Kidney (tissue), 22 donors: ENCODE results near the gene ERCC2. TPM values are rescaled to one million over a fixed set of nuclear protein-coding genes. Genes with fewer than 3 reads are reported as not detected.
A peak's percentile ranks its signal among the peaks of the same experiment; 100 is the strongest.

ENCODE experiments used
- DNase-seq, 5 donors: peaks; one replicate each; pipeline ENCODE4 v3.0.0-alpha.2; 2013 to 2020
- FAIRE-seq: peaks from 2 replicates; lab custom pipeline; 2012; peaks lifted over from hg19 to GRCh38; lab: Jason Lieb, UNC
- H3K27ac ChIP-seq, 2 donors: one replicate each; pipeline ENCODE4 v1.7.0; 2013; ENCODE audit warnings: low read depth in 2 of 2, low read length in 2 of 2, inconsistent platforms in 1 of 2
- H3K27me3 ChIP-seq: one replicate; pipeline ENCODE4 v1.7.1; 2013; ENCODE audit warnings: low read length, inconsistent platforms; ENCODE audit not compliant: control insufficient read depth, insufficient read depth
- H3K36me3 ChIP-seq, 3 donors: one replicate each; pipeline versions ENCODE4 v1.7.0 to v1.7.1; 2013; ENCODE audit warnings: low read length in 3 of 3, control low read depth in 1 of 3, inconsistent platforms in 1 of 3; ENCODE audit not compliant: insufficient read depth in 3 of 3, control insufficient read depth in 2 of 3
- H3K4me1 ChIP-seq, 3 donors: one replicate each; pipeline versions ENCODE4 v1.7.0 to v1.7.1; 2013; ENCODE audit warnings: low read length in 3 of 3, inconsistent platforms in 1 of 3, low read depth in 1 of 3; ENCODE audit not compliant: control insufficient read depth in 2 of 3, insufficient read depth in 2 of 3
- H3K4me3 ChIP-seq, 3 donors: one replicate each; pipeline versions ENCODE4 v1.7.0 to v1.8.1; 2013; ENCODE audit warnings: low read length in 3 of 3, control low read depth in 1 of 3, inconsistent platforms in 1 of 3
- H3K9ac ChIP-seq, 3 donors: one replicate each; pipeline versions ENCODE4 v1.7.0 to v1.7.1; 2013; ENCODE audit warnings: low read length in 3 of 3, control low read depth in 1 of 3, inconsistent platforms in 1 of 3
- H3K9me3 ChIP-seq, 3 donors: one replicate each; pipeline versions ENCODE4 v1.7.0 to v1.7.1; 2013; ENCODE audit warnings: low read length in 3 of 3, control low read depth in 1 of 3, inconsistent platforms in 1 of 3; ENCODE audit not compliant: control insufficient read depth in 2 of 3, insufficient read depth in 1 of 3
- intact Hi-C: fragments of 100-400 bp; cut with DNase I; formaldehyde crosslinking; loops from one replicate; pipeline ENCODE4 v1.11.1; 2022
- long read RNA-seq, 10 donors: library from polyadenylated mRNA in 1 of 10; unstranded in 1 of 10; transcript quantifications; one replicate each; pipeline ENCODE4 v2.0.0 and lab custom pipeline, GENCODE V29; 2021 to 2026
- polyA plus RNA-seq: library from polyadenylated mRNA; stranded (reverse); fragments of 350-450 nt; fragmentation: Illumina TruSeq; extraction: RNeasy Lipid Tissue Mini Kit (QIAGEN cat#74804); gene quantifications from one replicate; pipeline ENCODE4 v1.2.3, GENCODE V29; 2014; ENCODE audit warnings: low read depth, low replicate concordance; ENCODE audit not compliant: insufficient read depth
- total RNA-seq: library from RNA; stranded (reverse); fragmentation: NEBNext Ultra II Directional; extraction: Animal tissue kit (Norgen Biotek cat#: 25700); gene quantifications from one replicate; pipeline ENCODE4 v1.2.1, GENCODE V29; 2021
- TF ChIP-seq, protein P1 (sequence below): IDR thresholded peaks from 3 replicates; pipeline ENCODE4 v1.5.1; 2012; ENCODE audit warnings: mild to moderate bottlenecking, moderate library complexity, borderline replicate concordance; ENCODE audit not compliant: insufficient read depth; ENCODE audit errors: extremely low read depth
- donor health status: control.
- donor health status: control.
- donor health status: control.
- donor health status: control.
- donor health status: control.
- donor health status: DM: yes; HTN: yes; CAD: no.
- donor health status: Normal renal cell carcinoma (clear cell type).

Gene ERCC2
- total RNA-seq: 19.0 TPM
- polyA plus RNA-seq: 16.7 TPM
- long read RNA-seq, donor 1, full-length matches to known transcripts: 3 of 3 reads
- long read RNA-seq, donor 1, partial matches to known transcripts: 0 of 3 reads
- long read RNA-seq, donor 1, other reads (novel, unspliced or antisense): 0 of 3 reads
- long read RNA-seq, donor 2, full-length matches to known transcripts: 5 of 5 reads
- long read RNA-seq, donor 2, partial matches to known transcripts: 0 of 5 reads
- long read RNA-seq, donor 2, other reads (novel, unspliced or antisense): 0 of 5 reads
- long read RNA-seq, donor 3, full-length matches to known transcripts: 2 of 2 reads
- long read RNA-seq, donor 3, partial matches to known transcripts: 0 of 2 reads
- long read RNA-seq, donor 3, other reads (novel, unspliced or antisense): 0 of 2 reads
- long read RNA-seq, donor 4, full-length matches to known transcripts: 2 of 2 reads
- long read RNA-seq, donor 4, partial matches to known transcripts: 0 of 2 reads
- long read RNA-seq, donor 4, other reads (novel, unspliced or antisense): 0 of 2 reads
- long read RNA-seq, donor 5: 0 reads
- long read RNA-seq, donor 6: 0 reads
- long read RNA-seq, donor 7, full-length matches to known transcripts: 5 of 10 reads
- long read RNA-seq, donor 7, partial matches to known transcripts: 2 of 10 reads
- long read RNA-seq, donor 7, other reads (novel, unspliced or antisense): 3 of 10 reads
- long read RNA-seq, donor 8: 0 reads
- long read RNA-seq, donor 9, full-length matches to known transcripts: 1 of 1 reads
- long read RNA-seq, donor 9, partial matches to known transcripts: 0 of 1 reads
- long read RNA-seq, donor 9, other reads (novel, unspliced or antisense): 0 of 1 reads
- long read RNA-seq, donor 10, full-length matches to known transcripts: 1 of 1 reads
- long read RNA-seq, donor 10, partial matches to known transcripts: 0 of 1 reads
- long read RNA-seq, donor 10, other reads (novel, unspliced or antisense): 0 of 1 reads

DNA sequence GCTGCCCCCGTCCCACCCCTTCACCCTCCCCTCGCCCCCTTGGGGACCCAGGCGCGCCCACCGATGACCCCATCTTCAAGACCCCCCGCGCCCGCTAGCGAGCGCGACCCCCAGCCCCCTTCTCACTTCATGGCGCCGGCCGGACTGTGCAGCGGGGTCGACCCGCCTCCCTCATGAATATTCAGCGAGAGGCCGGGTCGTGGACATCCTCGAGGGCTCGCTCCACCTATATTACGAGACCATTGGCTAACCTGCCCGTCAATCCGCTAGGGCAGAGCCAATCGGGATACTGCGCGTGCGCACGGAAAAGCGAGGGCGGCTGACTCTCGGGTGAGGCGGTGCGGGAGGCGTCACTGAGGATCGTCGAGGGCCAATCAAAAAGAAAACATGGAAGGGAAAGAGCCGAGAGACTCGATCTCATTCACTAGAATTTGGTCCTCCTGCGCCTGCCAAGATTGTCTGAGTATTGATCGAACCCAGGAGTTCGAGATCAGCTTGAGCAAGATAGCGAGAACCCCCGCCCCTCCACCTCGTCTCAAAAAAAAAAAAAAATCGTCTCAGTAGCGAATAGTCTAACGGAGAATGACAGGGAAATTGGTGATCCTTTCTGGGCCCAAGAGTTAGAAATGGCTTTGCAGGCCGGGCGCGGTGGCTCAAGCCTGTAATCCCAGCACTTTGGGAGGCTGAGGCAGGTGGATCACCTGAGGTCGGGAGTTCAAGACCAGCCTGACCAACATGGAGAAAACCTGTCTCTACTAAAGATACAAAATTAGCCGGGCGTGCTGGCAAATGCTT is at the start of gene ERCC2:
Gene ERCC2 (minus strand): TSS at position 164 of the 795 bp plus-strand sequence. CDS start 33 bp downstream, at position 131.
- intact Hi-C loops: no loop called here
- TF ChIP-seq, protein P1, sequence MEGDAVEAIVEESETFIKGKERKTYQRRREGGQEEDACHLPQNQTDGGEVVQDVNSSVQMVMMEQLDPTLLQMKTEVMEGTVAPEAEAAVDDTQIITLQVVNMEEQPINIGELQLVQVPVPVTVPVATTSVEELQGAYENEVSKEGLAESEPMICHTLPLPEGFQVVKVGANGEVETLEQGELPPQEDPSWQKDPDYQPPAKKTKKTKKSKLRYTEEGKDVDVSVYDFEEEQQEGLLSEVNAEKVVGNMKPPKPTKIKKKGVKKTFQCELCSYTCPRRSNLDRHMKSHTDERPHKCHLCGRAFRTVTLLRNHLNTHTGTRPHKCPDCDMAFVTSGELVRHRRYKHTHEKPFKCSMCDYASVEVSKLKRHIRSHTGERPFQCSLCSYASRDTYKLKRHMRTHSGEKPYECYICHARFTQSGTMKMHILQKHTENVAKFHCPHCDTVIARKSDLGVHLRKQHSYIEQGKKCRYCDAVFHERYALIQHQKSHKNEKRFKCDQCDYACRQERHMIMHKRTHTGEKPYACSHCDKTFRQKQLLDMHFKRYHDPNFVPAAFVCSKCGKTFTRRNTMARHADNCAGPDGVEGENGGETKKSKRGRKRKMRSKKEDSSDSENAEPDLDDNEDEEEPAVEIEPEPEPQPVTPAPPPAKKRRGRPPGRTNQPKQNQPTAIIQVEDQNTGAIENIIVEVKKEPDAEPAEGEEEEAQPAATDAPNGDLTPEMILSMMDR: no peak
- H3K36me3 ChIP-seq: no peaks in the 10 kb centered on the region
- no peaks in the 10 kb centered on the region for H3K4me1 ChIP-seq
- FAIRE-seq: peak; percentile 93
- DNase-seq: peak; percentile 99 to 100 (median 100)
- H3K9ac ChIP-seq: peak within 1 kb of the TSS; percentile 51 to 69 (median 67)
- peak within 1 kb of the TSS; percentile 74 to 84 (median 75) for H3K4me3 ChIP-seq
- H3K9me3 ChIP-seq: no peaks in the 10 kb centered on the region
- peak within 1 kb of the TSS; percentile 57 to 73 for H3K27ac ChIP-seq
- H3K27me3 ChIP-seq: no peaks in the 10 kb centered on the region

DNA sequence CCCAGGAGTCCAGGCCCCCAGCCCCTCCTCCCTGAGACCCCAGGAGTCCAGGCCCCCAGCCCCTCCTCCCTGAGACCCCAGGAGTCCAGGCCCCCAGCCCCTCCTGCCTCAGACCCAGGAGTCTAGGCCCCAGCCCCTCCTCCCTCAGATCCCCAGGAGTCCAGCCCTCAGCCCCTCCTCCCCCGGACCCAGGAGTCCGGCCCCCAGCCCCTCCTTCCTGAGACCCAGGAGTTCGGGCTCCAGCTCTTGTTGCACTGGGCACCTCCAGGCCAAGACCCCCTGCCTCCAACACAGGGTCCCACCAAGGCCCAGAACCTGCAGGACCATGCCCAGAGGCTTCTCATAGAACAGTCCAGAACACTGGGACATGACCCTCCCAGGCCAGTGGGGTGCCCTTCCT is 49.5 kb upstream of the ERCC2 start:
- DNase-seq (peak in 1 of 5 donors; percentile 63), FAIRE-seq (no peak)
- intact Hi-C loops: no loop called here
- TF ChIP-seq, protein P1: no peak
- Histone ChIP-seq H3K9ac (no peak overlapping the region), H3K4me1 (peaks cover 0 to 16% (median 0%) of the 10 kb centered on the region in 3 donors), H3K9me3 (no peaks in the 10 kb centered on the region), H3K4me3 (no peak overlapping the region), H3K36me3 (peaks cover 0 to 12% (median 2%) of the 10 kb centered on the region in 3 donors), H3K27me3 (no peaks in the 10 kb centered on the region), H3K27ac (no peak overlapping the region)

DNA sequence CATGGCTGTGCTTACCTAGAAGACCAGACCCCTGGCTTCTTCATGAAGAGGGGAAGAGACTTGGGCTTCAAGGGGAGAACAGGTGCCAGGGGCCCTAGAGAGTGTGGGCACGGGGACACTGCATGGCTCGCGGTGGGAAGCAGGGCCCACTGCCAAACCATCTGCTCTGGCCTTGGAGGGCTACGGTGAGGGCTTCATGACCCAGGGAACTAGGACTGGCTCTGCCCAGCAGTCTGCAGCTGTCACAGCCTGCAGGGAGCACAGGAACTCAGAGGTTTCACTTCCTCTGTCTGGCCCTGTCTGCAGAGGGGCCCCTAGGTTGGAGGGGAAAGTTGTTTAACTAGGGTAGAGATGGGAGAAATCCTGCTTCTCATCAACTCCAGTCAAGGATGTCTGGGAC is 49.0 kb upstream of the ERCC2 start:
- FAIRE-seq: no peak
- H3K36me3 ChIP-seq: peaks cover 0 to 16% (median 2%) of the 10 kb centered on the region in 3 donors

More for the DNA sequence above, 49.0 kb upstream of the ERCC2 start:
- Histone ChIP-seq H3K9ac (no peak overlapping the region), H3K4me3 (no peak overlapping the region), H3K27ac (no peak overlapping the region), H3K9me3 (no peaks in the 10 kb centered on the region), H3K27me3 (no peaks in the 10 kb centered on the region), H3K4me1 (peaks cover 0 to 16% (median 0%) of the 10 kb centered on the region in 3 donors)
- TF ChIP-seq, protein P1: no peak
- DNase-seq: no peak
- intact Hi-C loops: no loop called here
